Measurements from ENCODE around the gene OLIG2. TPM values are rescaled to one million over a fixed set of nuclear protein-coding genes. Genes with fewer than 3 reads are reported as not detected.

OLIG2 gene
- total RNA-seq, 1 donor from 2014 or later = not detected

DNA sequence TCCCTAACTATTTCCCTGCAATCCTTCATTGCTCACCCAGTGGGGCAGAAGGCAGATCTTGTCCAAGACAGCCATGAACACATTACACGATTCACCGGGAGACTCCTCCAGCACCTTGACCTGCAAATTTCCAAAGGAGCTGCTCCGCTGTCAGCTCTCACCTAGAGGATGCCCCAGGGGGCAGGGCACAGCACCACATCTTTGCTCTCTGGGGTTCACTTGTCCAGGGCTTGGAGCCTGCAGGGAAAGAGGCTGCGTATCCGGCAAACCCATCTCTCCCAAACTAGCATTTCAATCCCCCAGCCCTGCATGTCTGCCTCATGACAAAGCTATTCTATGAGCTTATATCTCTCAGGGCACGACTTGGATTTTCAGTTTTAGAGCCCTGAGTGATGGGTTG, 35.1 kb upstream of the OLIG2 start:
- TF ChIP-seq, protein P1, sequence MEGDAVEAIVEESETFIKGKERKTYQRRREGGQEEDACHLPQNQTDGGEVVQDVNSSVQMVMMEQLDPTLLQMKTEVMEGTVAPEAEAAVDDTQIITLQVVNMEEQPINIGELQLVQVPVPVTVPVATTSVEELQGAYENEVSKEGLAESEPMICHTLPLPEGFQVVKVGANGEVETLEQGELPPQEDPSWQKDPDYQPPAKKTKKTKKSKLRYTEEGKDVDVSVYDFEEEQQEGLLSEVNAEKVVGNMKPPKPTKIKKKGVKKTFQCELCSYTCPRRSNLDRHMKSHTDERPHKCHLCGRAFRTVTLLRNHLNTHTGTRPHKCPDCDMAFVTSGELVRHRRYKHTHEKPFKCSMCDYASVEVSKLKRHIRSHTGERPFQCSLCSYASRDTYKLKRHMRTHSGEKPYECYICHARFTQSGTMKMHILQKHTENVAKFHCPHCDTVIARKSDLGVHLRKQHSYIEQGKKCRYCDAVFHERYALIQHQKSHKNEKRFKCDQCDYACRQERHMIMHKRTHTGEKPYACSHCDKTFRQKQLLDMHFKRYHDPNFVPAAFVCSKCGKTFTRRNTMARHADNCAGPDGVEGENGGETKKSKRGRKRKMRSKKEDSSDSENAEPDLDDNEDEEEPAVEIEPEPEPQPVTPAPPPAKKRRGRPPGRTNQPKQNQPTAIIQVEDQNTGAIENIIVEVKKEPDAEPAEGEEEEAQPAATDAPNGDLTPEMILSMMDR (conservative IDR thresholded peaks at IDR 0.05; ENCODE audit: low read depth, low read length) = no peak
- no peak for DNase-seq (ENCODE audit: low read depth)
- no peak overlapping the region for H3K4me3 ChIP-seq (ENCODE audit: low read depth, low read length)

DNA sequence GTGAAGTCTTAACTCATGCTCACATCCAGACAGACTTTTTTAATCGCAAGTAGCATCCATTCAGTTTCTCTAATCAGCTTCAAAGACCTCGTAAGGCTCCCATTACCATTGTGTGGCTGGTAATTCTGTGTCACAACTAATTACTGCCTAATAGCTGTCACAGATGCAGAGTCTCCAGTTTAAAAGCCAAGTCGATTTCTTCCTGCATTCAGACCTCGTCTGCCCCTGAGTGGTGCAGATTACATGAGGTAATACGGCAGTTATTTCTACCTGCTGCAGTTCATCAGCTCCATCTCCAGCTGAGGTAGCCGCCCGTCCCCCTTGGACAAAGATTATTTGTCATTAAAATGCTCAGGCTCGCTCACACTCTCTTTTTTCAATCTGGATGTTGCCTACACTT, 34.4 kb upstream of the OLIG2 start:
- DNase-seq (ENCODE audit: low read depth) = no peak
- no peak overlapping the region for H3K4me3 ChIP-seq (ENCODE audit: low read depth, low read length)
- TF ChIP-seq, protein P1 (conservative IDR thresholded peaks at IDR 0.05; ENCODE audit: low read depth, low read length) = no peak

DNA sequence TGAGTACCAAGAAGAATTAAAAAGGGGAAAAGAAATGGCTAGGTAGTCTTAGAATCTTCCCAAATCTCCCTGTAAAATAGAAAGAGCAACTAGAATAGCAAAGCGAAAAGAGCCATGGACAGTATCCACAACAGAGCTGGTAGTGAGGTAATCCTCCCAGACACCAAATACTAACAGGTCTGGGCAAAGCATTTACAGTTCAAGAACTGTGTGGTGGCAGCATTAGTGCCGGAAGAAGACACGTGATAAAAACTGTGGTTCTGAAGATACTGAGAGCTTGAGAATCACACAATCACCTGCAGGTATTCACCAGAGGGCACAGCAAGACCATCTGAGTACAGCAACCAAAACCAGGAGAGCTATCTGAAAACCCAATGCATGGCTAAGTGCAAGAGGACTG, 31.8 kb upstream of the OLIG2 start:
- DNase-seq (ENCODE audit: low read depth) = no peak
- no peak overlapping the region for H3K4me3 ChIP-seq (ENCODE audit: low read depth, low read length)
- TF ChIP-seq, protein P1 (conservative IDR thresholded peaks at IDR 0.05; ENCODE audit: low read depth, low read length) = no peak

DNA sequence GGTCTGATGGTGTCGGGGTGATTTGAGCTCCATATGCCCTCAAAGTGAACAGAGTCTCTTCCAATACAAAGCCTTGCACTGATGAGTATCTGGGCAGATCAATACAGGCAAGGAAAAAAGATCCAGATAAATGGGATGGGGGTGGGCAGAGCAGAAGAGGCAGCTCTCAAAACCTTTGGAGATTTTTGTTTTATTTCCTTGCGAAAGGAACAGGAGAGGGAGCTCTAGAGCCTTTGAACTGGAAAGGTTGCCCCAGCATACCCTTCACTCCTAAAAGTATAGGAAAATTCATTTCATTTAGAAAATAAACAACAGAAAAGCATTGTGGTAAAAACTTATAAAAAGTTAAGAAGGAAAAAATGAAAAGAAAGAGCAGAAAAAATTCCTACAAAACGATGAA, 31.4 kb upstream of the OLIG2 start:
- TF ChIP-seq, protein P1 (conservative IDR thresholded peaks at IDR 0.05; ENCODE audit: low read depth, low read length) = peak; percentile 62
- H3K4me3 ChIP-seq (ENCODE audit: low read depth, low read length) = no peak overlapping the region
- DNase-seq (ENCODE audit: low read depth) = no peak

DNA sequence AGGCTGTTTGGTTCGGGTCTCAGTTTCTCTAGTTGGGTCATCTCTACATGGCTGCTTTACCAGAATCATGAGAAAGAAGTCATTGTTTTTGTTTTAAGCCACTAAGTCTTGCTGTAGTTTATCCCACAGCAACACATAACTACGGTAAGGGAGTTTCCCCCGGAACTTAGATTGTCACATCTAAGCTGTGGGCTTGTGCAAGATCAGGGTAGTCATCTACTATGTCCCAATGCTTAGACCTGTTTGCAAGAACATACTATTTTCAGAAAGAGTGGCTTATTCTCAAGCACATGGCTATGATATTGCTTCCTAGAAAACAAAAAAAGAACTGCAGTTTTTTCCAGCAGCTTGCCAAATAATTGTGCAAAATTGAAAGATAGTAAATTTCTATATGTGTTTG, 18.0 kb upstream of the OLIG2 start:
- TF ChIP-seq, protein P1 (conservative IDR thresholded peaks at IDR 0.05; ENCODE audit: low read depth, low read length) = no peak
- no peak for DNase-seq (ENCODE audit: low read depth)
- H3K4me3 ChIP-seq (ENCODE audit: low read depth, low read length) = no peak overlapping the region

DNA sequence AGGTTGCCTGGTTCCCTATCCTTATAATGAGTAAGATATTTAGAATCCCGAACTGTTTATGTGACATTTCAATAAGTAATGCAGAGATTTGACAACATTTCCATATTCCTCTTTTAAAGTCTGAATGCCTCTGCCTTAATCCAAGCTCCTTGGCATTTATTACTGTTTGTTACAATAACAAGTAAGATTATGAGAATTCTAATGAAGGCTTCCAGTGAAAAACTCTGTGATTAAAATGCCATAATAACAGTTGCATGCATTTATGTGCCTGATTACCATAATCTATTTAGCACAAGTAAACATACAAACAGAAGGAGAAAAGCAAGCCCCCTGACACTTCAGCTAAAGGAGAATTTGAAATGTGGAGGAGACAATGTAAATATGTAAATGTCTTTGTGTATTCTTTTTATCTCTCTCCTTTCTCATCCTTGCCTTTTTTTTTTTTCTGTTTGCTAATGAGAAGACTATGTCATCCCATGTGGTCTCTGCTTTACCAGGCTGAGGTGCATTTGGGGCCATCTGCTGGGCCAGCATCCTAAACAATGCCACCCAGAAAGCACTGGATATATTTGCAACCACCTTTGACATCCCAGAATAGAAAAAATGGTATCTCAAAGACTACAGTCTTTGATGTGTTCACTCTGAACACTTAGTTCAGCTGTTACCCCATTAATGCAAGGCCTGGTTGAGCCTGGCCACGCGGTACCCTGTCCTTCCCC, 17.2 kb upstream of the OLIG2 start:
- no peak overlapping the region for H3K4me3 ChIP-seq (ENCODE audit: low read depth, low read length)
- TF ChIP-seq, protein P1 (conservative IDR thresholded peaks at IDR 0.05; ENCODE audit: low read depth, low read length) = no peak
- DNase-seq (ENCODE audit: low read depth) = no peak

DNA sequence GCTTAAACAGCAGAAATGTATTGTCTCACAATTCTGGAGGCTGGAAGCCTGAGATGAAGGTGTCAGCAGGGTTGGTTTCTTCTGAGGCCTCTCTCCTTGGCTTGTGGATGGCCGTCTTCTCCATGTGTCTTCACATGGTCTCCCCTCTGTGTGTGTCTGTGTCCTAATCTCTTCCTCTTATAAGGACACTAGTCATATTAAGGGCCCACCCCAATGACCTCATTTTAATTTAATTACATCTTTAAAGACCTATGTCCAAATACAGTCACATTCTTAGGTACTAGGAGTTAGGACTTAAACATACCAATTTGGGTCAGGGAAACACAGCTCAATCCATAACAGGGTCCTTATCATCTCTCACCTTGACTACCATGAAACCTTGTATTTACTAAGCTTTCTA, 14.8 kb upstream of the OLIG2 start:
- no peak overlapping the region for H3K4me3 ChIP-seq (ENCODE audit: low read depth, low read length)
- no peak for DNase-seq (ENCODE audit: low read depth)
- TF ChIP-seq, protein P1 (conservative IDR thresholded peaks at IDR 0.05; ENCODE audit: low read depth, low read length) = no peak
